C4-2B (cell line): ENCODE results near the gene TRIM59.

Source experiments
- H3K27ac ChIP-seq: fragments of 450-650 bp; 2 replicates; pipeline ENCODE4 v1.5.1; 2017
- ZFX ChIP-seq: fragments of 450-650 bp; IDR thresholded peaks from 2 replicates; pipeline ENCODE4 v1.6.1; 2017
- TF ChIP-seq, protein P1 (sequence below): fragments of 450-650 bp; conservative IDR thresholded peaks from 2 replicates; pipeline ENCODE4 v1.5.1; 2017; ENCODE audit warnings: mild to moderate bottlenecking

Gene TRIM59

DNA sequence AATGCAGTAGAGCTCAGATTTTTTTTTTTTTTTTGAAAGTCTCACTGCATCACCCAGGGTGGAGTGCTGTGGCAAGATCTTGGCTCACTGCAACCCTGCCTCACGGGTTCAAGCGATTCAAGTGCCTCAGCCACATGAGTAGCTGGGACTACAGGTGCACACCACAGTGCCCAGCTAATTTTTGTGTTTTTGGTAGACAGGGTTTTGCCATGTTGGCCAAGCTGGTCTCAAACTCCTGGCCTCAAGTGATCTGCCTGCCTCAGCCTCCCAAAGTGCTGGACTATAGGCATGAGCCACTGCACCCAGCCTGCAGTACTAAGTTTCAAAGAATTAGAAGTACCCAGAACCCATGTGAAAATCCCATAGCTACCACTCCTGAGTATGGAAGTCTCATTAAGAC lies 14.5 kb downstream of the TRIM59 start:
- H3K27ac ChIP-seq: no peak overlapping the region

DNA sequence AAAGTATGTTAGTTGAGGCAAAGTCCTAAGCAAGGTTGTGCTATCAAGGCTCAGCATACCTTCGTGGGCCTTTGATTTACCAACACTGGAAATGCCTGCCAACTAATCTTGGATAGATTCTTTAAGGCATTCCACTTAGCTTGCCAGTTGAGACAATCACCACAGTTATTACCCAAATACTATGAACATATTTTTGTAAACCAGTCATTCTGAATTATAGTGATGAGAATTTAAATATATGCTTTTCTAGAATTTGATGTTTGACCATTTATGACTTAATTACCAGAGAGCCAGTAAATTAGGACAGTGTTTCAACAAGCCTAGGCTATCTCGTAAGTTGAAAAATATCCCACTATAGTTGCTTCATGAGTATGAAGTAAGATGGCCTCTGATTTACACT lies 15.5 kb downstream of the TRIM59 start:
- no peak overlapping the region for H3K27ac ChIP-seq
- TF ChIP-seq, protein P1, sequence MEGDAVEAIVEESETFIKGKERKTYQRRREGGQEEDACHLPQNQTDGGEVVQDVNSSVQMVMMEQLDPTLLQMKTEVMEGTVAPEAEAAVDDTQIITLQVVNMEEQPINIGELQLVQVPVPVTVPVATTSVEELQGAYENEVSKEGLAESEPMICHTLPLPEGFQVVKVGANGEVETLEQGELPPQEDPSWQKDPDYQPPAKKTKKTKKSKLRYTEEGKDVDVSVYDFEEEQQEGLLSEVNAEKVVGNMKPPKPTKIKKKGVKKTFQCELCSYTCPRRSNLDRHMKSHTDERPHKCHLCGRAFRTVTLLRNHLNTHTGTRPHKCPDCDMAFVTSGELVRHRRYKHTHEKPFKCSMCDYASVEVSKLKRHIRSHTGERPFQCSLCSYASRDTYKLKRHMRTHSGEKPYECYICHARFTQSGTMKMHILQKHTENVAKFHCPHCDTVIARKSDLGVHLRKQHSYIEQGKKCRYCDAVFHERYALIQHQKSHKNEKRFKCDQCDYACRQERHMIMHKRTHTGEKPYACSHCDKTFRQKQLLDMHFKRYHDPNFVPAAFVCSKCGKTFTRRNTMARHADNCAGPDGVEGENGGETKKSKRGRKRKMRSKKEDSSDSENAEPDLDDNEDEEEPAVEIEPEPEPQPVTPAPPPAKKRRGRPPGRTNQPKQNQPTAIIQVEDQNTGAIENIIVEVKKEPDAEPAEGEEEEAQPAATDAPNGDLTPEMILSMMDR: no peak
- no peak for TF ChIP-seq ZFX

More for the DNA sequence above, 14.5 kb downstream of the TRIM59 start:
- TF ChIP-seq, protein P1: no peak
- no peak for TF ChIP-seq ZFX

DNA sequence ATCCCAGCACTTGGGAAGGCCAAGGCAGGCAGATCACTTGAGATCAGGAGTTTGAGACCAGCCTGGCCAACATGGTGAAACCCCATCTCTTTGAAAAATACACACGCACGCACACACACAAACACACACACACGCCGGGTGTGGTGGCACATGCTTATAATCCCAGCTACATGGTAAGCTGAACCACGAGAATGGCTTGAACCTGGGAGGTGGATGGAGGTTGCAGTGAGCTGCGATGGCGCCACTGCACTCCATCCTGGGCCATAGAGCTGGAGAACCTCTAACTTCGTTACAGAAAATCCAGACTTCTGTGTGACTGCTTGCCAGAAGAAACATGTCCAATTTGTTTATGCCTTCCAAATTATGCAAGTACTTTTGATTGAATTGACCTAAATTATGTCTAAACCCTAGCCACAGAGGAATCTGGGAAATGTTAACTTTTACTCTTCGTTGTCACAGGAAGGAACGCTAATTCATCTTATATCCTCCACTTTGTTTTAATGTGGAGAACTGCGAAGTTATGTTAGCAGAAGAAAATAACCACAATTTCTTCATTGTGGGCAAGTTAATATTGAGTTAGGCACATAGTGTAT lies 21.7 kb downstream of the TRIM59 start:
- H3K27ac ChIP-seq: no peak overlapping the region
- TF ChIP-seq, protein P1: no peak
- TF ChIP-seq ZFX: no peak

DNA sequence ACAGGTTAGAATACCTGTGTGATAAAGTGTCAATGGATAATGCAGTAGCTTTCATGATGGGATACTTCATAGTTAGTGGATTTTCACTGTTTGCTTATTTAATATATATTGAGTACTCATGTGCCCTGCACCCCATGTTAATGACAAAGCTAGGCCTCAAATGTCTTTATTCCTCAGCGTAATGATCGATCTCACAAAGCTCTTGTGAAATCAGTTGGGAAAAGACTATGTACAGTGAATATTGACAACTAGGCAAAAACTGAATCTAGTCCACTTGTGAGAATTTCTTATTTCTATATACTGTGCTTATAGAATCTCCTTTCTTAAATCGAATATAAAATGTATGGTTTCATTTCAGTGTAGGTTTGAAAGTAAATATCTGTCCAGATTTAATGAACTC lies 32.3 kb downstream of the TRIM59 start:
- H3K27ac ChIP-seq: no peak overlapping the region
- TF ChIP-seq, protein P1: no peak
- TF ChIP-seq ZFX: no peak

DNA sequence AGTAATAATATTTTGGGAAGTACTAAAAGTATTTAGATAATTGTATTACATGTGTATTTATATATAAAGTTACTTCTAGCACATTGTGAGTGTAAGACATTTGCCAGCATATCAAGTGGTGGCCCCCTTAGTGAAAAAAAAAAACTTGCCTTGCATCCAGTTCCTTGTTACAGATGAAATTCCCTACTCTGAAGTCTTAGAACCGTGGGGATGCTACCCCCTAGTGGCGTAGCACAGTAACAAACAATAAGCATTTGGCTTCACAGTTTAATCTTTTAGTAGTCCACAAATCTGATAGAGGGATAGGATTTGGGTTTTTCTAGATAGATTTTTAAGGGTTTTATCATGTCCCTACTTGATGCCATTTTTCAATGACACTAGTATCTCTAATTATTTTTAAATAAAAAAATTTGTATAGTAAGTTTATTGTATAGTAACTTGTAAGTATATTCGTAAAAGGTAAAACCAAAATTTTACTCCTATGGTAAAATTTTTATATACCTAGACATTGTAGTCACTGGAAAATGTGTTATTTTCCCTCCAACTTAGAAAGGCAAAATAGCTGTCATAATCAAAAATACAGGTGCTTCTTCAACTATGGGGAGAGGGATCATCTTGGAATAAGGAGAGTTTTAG lies 35.9 kb downstream of the TRIM59 start:
- no peak overlapping the region for H3K27ac ChIP-seq
- TF ChIP-seq, protein P1: peak; percentile 97
- TF ChIP-seq ZFX: no peak

DNA sequence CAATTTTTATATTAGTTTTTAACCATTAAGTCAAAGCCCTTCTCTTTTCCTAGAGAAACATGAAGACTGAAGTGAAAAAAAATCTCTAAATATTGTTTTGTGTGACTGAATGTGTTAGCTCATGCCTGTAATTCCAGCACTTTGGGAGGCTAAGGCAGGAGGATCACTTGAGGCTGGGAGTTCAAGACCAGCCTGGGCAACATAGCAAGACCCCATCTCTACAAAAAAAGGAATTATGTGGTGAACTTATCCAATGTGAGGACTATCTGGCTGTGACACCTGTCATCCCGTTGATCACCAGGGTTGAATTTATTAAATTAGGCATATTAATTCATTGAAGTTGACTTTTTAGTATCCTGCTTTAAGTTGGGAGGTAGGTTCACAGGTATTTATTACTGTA lies 37.1 kb downstream of the TRIM59 start:
- TF ChIP-seq ZFX: no peak
- TF ChIP-seq, protein P1: no peak
- H3K27ac ChIP-seq: no peak overlapping the region

DNA sequence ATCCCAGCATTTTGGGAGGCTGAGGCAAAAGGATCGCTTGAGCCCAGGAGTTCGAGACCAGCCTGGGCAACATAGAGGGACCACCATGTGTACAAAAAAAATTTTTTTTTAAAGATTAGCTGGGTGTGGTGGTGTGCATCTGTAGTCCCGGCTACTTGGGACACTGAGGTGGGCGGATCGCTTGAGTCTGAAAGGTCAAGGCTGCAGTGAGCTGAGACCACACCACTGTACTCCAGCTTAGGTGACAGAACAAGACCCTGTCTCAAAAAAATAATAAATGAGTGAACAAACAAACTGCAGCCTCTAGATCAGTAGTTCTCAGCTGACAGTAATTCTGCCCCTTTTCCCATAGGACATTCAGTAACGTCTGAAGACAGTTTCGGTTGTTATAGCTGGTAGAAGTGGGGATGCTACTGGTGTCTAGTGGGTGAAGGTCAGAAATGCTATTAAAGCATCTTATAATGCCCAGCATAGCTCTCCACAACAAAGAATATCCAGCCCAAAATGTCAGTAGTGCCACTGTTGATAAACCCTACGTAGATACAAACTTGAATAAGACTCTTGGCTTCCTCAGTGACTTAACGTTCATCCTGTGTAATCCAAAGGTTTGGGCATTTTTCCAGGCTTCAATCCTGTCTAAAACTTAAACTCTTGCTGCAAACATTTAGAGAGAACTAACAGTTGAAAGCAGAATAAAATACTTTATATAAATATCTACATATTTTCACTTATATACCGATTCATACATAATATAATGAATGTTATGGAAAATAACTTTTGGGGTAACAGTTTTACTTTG lies 39.6 kb downstream of the TRIM59 start:
- H3K27ac ChIP-seq: no peak overlapping the region
- TF ChIP-seq ZFX: no peak
- TF ChIP-seq, protein P1: no peak
